HepG2 (cell line): Measurements from ENCODE around the gene PRSS53. TPM values are rescaled to one million over a fixed set of nuclear protein-coding genes. Genes with fewer than 3 reads are reported as not detected.

Source experiments
- ELF1 ChIP-seq: sonication (generic); formaldehyde crosslinking; IDR thresholded peaks from 2 replicates; pipeline ENCODE4 v1.4.0; 2020; ENCODE audit warnings: missing genetic modification reagents
- IKZF4 ChIP-seq: sonication (generic); formaldehyde crosslinking; IDR thresholded peaks from 2 replicates; pipeline ENCODE4 v1.5.1; 2020; ENCODE audit warnings: borderline replicate concordance, mild to moderate bottlenecking, low read depth, missing genetic modification reagents; ENCODE audit errors: not compliant biosample characterization
- KDM5B ChIP-seq: sonication (generic); formaldehyde crosslinking; IDR thresholded peaks from 2 replicates; pipeline ENCODE4 v1.4.0; 2020; ENCODE audit warnings: missing genetic modification reagents, mild to moderate bottlenecking, borderline replicate concordance
- MAF1 ChIP-seq: sonication (generic); formaldehyde crosslinking; IDR thresholded peaks from 2 replicates; pipeline ENCODE4 v1.5.0; 2020; ENCODE audit warnings: missing genetic modification reagents, borderline replicate concordance
- RCOR2 ChIP-seq: IDR thresholded peaks from 2 replicates; pipeline ENCODE4 v1.6.1; 2016; ENCODE audit warnings: missing biosample characterization, missing genetic modification reagents
- SRF ChIP-seq: IDR thresholded peaks from 2 replicates; pipeline ENCODE4 v1.6.1; 2011; ENCODE audit warnings: mild to moderate bottlenecking, low read depth, low read length, moderate library complexity
- UBTF ChIP-seq: sonication (generic); formaldehyde crosslinking; IDR thresholded peaks from 2 replicates; pipeline ENCODE4 v1.4.0; 2020; ENCODE audit warnings: mild to moderate bottlenecking, missing genetic modification reagents
- ZNF101 ChIP-seq: sonication (generic); formaldehyde crosslinking; IDR thresholded peaks from 2 replicates; pipeline ENCODE4 v1.4.0; 2020; ENCODE audit warnings: mild to moderate bottlenecking, low read depth, missing genetic modification reagents, borderline replicate concordance
- ZNF7 ChIP-seq: IDR thresholded peaks from 2 replicates; pipeline ENCODE4 v1.6.1; 2016; ENCODE audit warnings: missing biosample characterization, missing genetic modification reagents
- ZSCAN21 ChIP-seq: sonication (generic); formaldehyde crosslinking; IDR thresholded peaks from 2 replicates; pipeline ENCODE4 v1.8.0; 2022; ENCODE audit warnings: mild to moderate bottlenecking, missing genetic modification reagents, moderate library complexity, borderline replicate concordance
- ZSCAN31 ChIP-seq: sonication (generic); formaldehyde crosslinking; IDR thresholded peaks from 2 replicates; pipeline ENCODE4 v1.5.0; 2020; ENCODE audit warnings: low read depth, mild to moderate bottlenecking, missing genetic modification reagents
- polyA plus RNA-seq, 8 experiments: library from polyadenylated mRNA; depleted of rRNA in 3 of 8; stranded (reverse) in 7 of 8; unstranded in 1 of 8; fragments of >200 nt; fragmentation: Illumina TruSeq in 4 of 8; extraction: Trizol in 4 of 8; gene quantifications; 2 replicates each; pipeline versions ENCODE4 v1.2.1 to v1.2.3, GENCODE V29; 2011 to 2016; ENCODE audit warnings: low read depth in 4 of 8, missing spikeins in 1 of 8, mixed read lengths in 1 of 8; ENCODE audit not compliant: insufficient read depth in 1 of 8
- total RNA-seq, 5 experiments: library from RNA; depleted of rRNA; stranded (reverse); fragments of >200 nt; fragmentation: Illumina TruSeq; extraction: Trizol; gene quantifications; 2 replicates each; pipeline ENCODE4 v1.2.3, GENCODE V29; 2016; ENCODE audit warnings: low read depth in 1 of 5
- TF ChIP-seq, protein P1 (sequence below): sonication (generic); formaldehyde crosslinking; IDR thresholded peaks from 2 replicates; pipeline ENCODE4 v1.4.0; 2020; ENCODE audit warnings: mild to moderate bottlenecking, missing genetic modification reagents
- TF ChIP-seq, protein P2 (sequence below): sonication (generic); formaldehyde crosslinking; IDR thresholded peaks from 2 replicates; pipeline ENCODE4 v1.4.0; 2020; ENCODE audit warnings: missing genetic modification reagents, borderline replicate concordance
- TF ChIP-seq, protein P3 (sequence below): sonication (generic); formaldehyde crosslinking; IDR thresholded peaks from 2 replicates; pipeline ENCODE4 v1.8.1; 2023; ENCODE audit warnings: missing genetic modification reagents, inconsistent platforms, borderline replicate concordance

The PRSS53 gene
- total and polyA plus RNA-seq, 2 of the 13 experiments (the other 11 are each of a cell fraction or from before 2014, with no cell fraction given), result 2.2 to 7.4 TPM

DNA sequence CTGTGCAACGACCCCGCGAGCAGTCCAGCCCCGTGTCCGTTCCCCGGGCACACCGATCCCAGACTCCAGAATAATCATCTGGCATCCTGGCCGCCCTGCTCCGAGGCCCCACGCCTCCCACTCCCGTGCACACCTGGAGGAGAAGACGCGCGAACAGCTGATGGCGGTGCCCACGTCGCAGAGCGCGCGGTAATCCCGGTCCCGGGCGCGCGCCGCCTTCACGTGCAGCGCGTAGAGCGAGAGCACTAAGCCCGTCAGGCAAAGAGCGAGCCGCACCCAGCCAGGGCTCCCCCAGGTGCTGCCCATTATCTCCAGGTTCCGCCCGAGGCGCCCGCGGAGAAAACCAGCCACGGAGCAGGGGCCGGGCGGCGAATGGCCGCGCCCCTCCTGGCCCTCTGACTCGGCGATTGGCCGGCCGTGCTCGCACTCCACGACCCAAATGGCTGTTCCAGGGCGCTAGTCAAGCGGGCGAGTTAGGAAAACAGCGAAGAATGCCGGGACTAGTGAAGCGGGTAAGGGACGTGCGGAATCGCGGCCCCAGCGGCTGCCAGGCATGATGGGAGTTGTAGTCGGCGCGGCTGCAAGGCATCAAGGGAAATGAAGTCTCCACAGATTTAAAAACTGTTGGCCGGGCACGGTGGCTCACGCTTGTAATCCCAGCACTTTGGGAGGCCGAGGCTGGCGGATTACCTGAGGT lies 5.8 kb upstream of the PRSS53 start, which contains the start of gene VKORC1 (continued):
- TF ChIP-seq, protein P1, sequence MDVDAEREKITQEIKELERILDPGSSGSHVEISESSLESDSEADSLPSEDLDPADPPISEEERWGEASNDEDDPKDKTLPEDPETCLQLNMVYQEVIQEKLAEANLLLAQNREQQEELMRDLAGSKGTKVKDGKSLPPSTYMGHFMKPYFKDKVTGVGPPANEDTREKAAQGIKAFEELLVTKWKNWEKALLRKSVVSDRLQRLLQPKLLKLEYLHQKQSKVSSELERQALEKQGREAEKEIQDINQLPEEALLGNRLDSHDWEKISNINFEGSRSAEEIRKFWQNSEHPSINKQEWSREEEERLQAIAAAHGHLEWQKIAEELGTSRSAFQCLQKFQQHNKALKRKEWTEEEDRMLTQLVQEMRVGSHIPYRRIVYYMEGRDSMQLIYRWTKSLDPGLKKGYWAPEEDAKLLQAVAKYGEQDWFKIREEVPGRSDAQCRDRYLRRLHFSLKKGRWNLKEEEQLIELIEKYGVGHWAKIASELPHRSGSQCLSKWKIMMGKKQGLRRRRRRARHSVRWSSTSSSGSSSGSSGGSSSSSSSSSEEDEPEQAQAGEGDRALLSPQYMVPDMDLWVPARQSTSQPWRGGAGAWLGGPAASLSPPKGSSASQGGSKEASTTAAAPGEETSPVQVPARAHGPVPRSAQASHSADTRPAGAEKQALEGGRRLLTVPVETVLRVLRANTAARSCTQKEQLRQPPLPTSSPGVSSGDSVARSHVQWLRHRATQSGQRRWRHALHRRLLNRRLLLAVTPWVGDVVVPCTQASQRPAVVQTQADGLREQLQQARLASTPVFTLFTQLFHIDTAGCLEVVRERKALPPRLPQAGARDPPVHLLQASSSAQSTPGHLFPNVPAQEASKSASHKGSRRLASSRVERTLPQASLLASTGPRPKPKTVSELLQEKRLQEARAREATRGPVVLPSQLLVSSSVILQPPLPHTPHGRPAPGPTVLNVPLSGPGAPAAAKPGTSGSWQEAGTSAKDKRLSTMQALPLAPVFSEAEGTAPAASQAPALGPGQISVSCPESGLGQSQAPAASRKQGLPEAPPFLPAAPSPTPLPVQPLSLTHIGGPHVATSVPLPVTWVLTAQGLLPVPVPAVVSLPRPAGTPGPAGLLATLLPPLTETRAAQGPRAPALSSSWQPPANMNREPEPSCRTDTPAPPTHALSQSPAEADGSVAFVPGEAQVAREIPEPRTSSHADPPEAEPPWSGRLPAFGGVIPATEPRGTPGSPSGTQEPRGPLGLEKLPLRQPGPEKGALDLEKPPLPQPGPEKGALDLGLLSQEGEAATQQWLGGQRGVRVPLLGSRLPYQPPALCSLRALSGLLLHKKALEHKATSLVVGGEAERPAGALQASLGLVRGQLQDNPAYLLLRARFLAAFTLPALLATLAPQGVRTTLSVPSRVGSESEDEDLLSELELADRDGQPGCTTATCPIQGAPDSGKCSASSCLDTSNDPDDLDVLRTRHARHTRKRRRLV (CRISPR knock-in tag), result peak; percentile 96
- peak; percentile 19 for TF ChIP-seq IKZF4 (CRISPR knock-in tag)
- TF ChIP-seq SRF, result no peak
- peak; percentile 93; the same call in 1 of the 2 replicates for TF ChIP-seq ZSCAN31 (CRISPR knock-in tag)
- peak; percentile 69; the same call in 1 of the 2 replicates for TF ChIP-seq ZSCAN21 (CRISPR knock-in tag)
- peak; percentile 97 for TF ChIP-seq KDM5B (CRISPR knock-in tag)
- peak; percentile 86 for TF ChIP-seq ELF1 (CRISPR knock-in tag)
- TF ChIP-seq UBTF, result peak; percentile 94
- peak; percentile 22; the same call in 1 of the 2 replicates for TF ChIP-seq MAF1 (CRISPR knock-in tag)
- TF ChIP-seq, protein P2, sequence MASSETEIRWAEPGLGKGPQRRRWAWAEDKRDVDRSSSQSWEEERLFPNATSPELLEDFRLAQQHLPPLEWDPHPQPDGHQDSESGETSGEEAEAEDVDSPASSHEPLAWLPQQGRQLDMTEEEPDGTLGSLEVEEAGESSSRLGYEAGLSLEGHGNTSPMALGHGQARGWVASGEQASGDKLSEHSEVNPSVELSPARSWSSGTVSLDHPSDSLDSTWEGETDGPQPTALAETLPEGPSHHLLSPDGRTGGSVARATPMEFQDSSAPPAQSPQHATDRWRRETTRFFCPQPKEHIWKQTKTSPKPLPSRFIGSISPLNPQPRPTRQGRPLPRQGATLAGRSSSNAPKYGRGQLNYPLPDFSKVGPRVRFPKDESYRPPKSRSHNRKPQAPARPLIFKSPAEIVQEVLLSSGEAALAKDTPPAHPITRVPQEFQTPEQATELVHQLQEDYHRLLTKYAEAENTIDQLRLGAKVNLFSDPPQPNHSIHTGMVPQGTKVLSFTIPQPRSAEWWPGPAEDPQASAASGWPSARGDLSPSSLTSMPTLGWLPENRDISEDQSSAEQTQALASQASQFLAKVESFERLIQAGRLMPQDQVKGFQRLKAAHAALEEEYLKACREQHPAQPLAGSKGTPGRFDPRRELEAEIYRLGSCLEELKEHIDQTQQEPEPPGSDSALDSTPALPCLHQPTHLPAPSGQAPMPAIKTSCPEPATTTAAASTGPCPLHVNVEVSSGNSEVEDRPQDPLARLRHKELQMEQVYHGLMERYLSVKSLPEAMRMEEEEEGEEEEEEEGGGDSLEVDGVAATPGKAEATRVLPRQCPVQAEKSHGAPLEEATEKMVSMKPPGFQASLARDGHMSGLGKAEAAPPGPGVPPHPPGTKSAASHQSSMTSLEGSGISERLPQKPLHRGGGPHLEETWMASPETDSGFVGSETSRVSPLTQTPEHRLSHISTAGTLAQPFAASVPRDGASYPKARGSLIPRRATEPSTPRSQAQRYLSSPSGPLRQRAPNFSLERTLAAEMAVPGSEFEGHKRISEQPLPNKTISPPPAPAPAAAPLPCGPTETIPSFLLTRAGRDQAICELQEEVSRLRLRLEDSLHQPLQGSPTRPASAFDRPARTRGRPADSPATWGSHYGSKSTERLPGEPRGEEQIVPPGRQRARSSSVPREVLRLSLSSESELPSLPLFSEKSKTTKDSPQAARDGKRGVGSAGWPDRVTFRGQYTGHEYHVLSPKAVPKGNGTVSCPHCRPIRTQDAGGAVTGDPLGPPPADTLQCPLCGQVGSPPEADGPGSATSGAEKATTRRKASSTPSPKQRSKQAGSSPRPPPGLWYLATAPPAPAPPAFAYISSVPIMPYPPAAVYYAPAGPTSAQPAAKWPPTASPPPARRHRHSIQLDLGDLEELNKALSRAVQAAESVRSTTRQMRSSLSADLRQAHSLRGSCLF (CRISPR knock-in tag), result no peak
- TF ChIP-seq RCOR2 (CRISPR knock-in tag), result 0 out of 2 replicates have a peak, but pooled peaks have one; percentile 49
- TF ChIP-seq, protein P3, sequence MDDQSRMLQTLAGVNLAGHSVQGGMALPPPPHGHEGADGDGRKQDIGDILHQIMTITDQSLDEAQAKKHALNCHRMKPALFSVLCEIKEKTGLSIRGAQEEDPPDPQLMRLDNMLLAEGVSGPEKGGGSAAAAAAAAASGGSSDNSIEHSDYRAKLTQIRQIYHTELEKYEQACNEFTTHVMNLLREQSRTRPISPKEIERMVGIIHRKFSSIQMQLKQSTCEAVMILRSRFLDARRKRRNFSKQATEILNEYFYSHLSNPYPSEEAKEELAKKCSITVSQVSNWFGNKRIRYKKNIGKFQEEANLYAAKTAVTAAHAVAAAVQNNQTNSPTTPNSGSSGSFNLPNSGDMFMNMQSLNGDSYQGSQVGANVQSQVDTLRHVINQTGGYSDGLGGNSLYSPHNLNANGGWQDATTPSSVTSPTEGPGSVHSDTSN (CRISPR knock-in tag), result peak; percentile 67; the same call in 1 of the 2 replicates
- no peak for TF ChIP-seq ZNF7 (CRISPR knock-in tag)
- TF ChIP-seq ZNF101, result peak; percentile 2; the same call in 1 of the 2 replicates
